Prostate gland (tissue), 2 donors: ENCODE results near the gene CHPT1. TPM values are rescaled to one million over a fixed set of nuclear protein-coding genes. Genes with fewer than 3 reads are reported as not detected.
"Not testable (repeated sequence)": the region's sequence is repeated elsewhere in the genome, so short reads cannot be mapped to it uniquely, and the experiment has no call there.

Experiments used
- DNase-seq: peaks from one replicate; pipeline ENCODE4 v3.0.0-alpha.2; 2019; ENCODE audit warnings: low spot score
- H3K27ac ChIP-seq, 2 donors: fragments of 200-600 bp; sonication (generic); 2 replicates each; pipeline ENCODE4 v1.5.1; 2017 to 2019
- H3K27me3 ChIP-seq: fragments of 200-600 bp; sonication (generic); replicated peaks from 2 replicates; pipeline ENCODE4 v1.5.1; 2019; ENCODE audit not compliant: insufficient read depth
- H3K36me3 ChIP-seq, 2 donors: fragments of 200-600 bp; sonication (generic); 1 replicate in 1 of 2; 2 replicates in 1 of 2; pipeline versions ENCODE4 v1.5.1 to v1.8.1; 2017 to 2019
- H3K4me1 ChIP-seq: fragments of 200-600 bp; sonication (generic); replicated peaks from 2 replicates; pipeline ENCODE4 v1.5.1; 2019
- H3K4me3 ChIP-seq, 2 donors: fragments of 200-600 bp; sonication (generic); 2 replicates each; pipeline ENCODE4 v1.5.1; 2017 to 2019
- H3K9me3 ChIP-seq: fragments of 200-600 bp; sonication (generic); 2 replicates; pipeline ENCODE4 v1.5.1; 2017
- CTCF ChIP-seq, 4 experiments: fragments of 200-600 bp in 2 of 4; fragments of 450-650 bp in 2 of 4; sonication (generic) in 2 of 4; IDR thresholded peaks; 1 replicate in 3 of 4; 2 replicates in 1 of 4; pipeline ENCODE4 v1.5.1; 2016 to 2019; ENCODE audit warnings: antibody characterized with exemption in 4 of 4, mild to moderate bottlenecking in 2 of 4, moderate library complexity in 2 of 4
- POLR2A ChIP-seq: fragments of 450-650 bp; IDR thresholded peaks from one replicate; pipeline ENCODE4 v1.6.1; 2016; ENCODE audit warnings: antibody characterized with exemption, mild to moderate bottlenecking
- POLR2AphosphoS5 ChIP-seq: sonication (generic); formaldehyde crosslinking; IDR thresholded peaks from one replicate; pipeline ENCODE4 v1.6.1; 2017; ENCODE audit warnings: antibody characterized with exemption
- WGBS: methylation state at CpG from one replicate; pipeline ENCODE4 v1.1.5; 2018; 5-methylcytosine and 5-hydroxymethylcytosine counted together
- intact Hi-C: fragments of 100-400 bp; cut with DNase I; formaldehyde crosslinking; loops from one replicate; pipeline ENCODE4 v1.14.2; 2022
- total RNA-seq, 2 donors: library from RNA; depleted of rRNA; stranded (reverse); fragments of >200 nt; gene quantifications; one replicate each; pipeline ENCODE4 v1.1.0, GENCODE V29; 2016

The CHPT1 gene
- total RNA-seq, 2 donors from 2014 or later = 106 to 129 TPM

- H3K9me3 ChIP-seq = no peaks in the 10 kb centered on the region
- intact Hi-C loops = no loop called here
- H3K27me3 ChIP-seq = no peaks in the 10 kb centered on the region
- TF ChIP-seq CTCF (IDR thresholded peaks at IDR 0.05) (no peak), POLR2A (no peak), POLR2AphosphoS5 (no peak)
- no peaks in the 10 kb centered on the region for H3K36me3 ChIP-seq
- DNase-seq = no peak
- H3K27ac ChIP-seq = no peak overlapping the region
- H3K4me3 ChIP-seq = no peak overlapping the region
- H3K4me1 ChIP-seq = no peaks in the 10 kb centered on the region
Measured at GRCh38 chr12:101680647-101681046, 16.8 kb upstream of the CHPT1 start.

- intact Hi-C loops, DNase-seq, H3K4me1 ChIP-seq, H3K36me3 ChIP-seq, H3K4me3 ChIP-seq, H3K9me3 ChIP-seq, H3K27me3 ChIP-seq, H3K27ac ChIP-seq: not testable (repeated sequence)
- 86% methylated on average over 5 of the region's 6 CpGs for WGBS
Measured at GRCh38 chr12:101681627-101682026, 15.8 kb upstream of the CHPT1 start.

- 26% methylated on average over 1 of the region's 1 CpG for WGBS
- Histone ChIP-seq H3K4me3 (no peak overlapping the region), H3K36me3 (no peaks in the 10 kb centered on the region), H3K27me3 (no peaks in the 10 kb centered on the region), H3K4me1 (no peaks in the 10 kb centered on the region), H3K27ac (no peak overlapping the region), H3K9me3 (no peaks in the 10 kb centered on the region)
- intact Hi-C loops = no loop called here
- DNase-seq = no peak
- TF ChIP-seq CTCF (IDR thresholded peaks at IDR 0.05) (no peak), POLR2A (no peak), POLR2AphosphoS5 (no peak)
Measured at GRCh38 chr12:101685092-101685491, 12.3 kb upstream of the CHPT1 start.

GRCh38 chr12:101686176-101686575 lies 11.3 kb upstream of the CHPT1 start:
- Histone ChIP-seq H3K4me1 (no peaks in the 10 kb centered on the region), H3K36me3 (no peaks in the 10 kb centered on the region), H3K27me3 (no peaks in the 10 kb centered on the region), H3K9me3 (no peaks in the 10 kb centered on the region), H3K4me3 (no peak overlapping the region), H3K27ac (no peak overlapping the region)
- no peak for DNase-seq
- intact Hi-C loops = no loop called here
- no peak for TF ChIP-seq CTCF (IDR thresholded peaks at IDR 0.05)
- TF ChIP-seq POLR2A = no peak
- TF ChIP-seq POLR2AphosphoS5 = no peak
- 72% methylated on average over 1 of the region's 1 CpG for WGBS

GRCh38 chr12:101690544-101691098 lies 6.8 kb upstream of the CHPT1 start:
- H3K36me3 ChIP-seq = no peaks in the 10 kb centered on the region
- H3K9me3 ChIP-seq = no peaks in the 10 kb centered on the region
- TF ChIP-seq POLR2AphosphoS5 = no peak
- TF ChIP-seq CTCF (IDR thresholded peaks at IDR 0.05) = no peak
- TF ChIP-seq POLR2A = no peak
- no peaks in the 10 kb centered on the region for H3K4me1 ChIP-seq
- H3K4me3 ChIP-seq = no peak overlapping the region
- intact Hi-C loops = no loop called here
- no peak for DNase-seq
- no peaks in the 10 kb centered on the region for H3K27me3 ChIP-seq
- no peak overlapping the region for H3K27ac ChIP-seq
- WGBS = 54% methylated on average over 3 of the region's 3 CpGs
